ENCODE data around the gene EPN1. TPM values are rescaled to one million over a fixed set of nuclear protein-coding genes. Genes with fewer than 3 reads are reported as not detected.
"Not testable (repeated sequence)": the region's sequence is repeated elsewhere in the genome, so short reads cannot be mapped to it uniquely, and the experiment has no call there.

Gene EPN1
- total RNA-seq, 1 donor from 2014 or later, result 155 TPM

- no peak for DNase-seq (ENCODE audit: low read depth)
- H3K4me3 ChIP-seq (ENCODE audit: low read depth, low read length), result no peak overlapping the region
- no peaks in the 10 kb centered on the region for H3K36me3 ChIP-seq (ENCODE audit: control insufficient read depth, insufficient read depth, low read length)
- TF ChIP-seq CTCF (IDR thresholded peaks at IDR 0.05; ENCODE audit: insufficient read depth, low read length, poor library complexity, severe bottlenecking), result no peak
- no peaks in the 10 kb centered on the region for H3K27me3 ChIP-seq (ENCODE audit: control insufficient read depth, insufficient read depth, low read length)
Observed at GRCh38 chr19:55717251-55717650, 42.2 kb downstream of the EPN1 start.

- H3K36me3 ChIP-seq (ENCODE audit: control insufficient read depth, insufficient read depth, low read length); H3K27me3 ChIP-seq (ENCODE audit: control insufficient read depth, insufficient read depth, low read length); H3K4me3 ChIP-seq (ENCODE audit: low read depth, low read length); DNase-seq (ENCODE audit: low read depth): not testable (repeated sequence)
Observed at GRCh38 chr19:55717879-55718711, 43.1 kb downstream of the EPN1 start.

- TF ChIP-seq CTCF (IDR thresholded peaks at IDR 0.05; ENCODE audit: insufficient read depth, low read length, poor library complexity, severe bottlenecking), result no peak
- DNase-seq (ENCODE audit: low read depth), result no peak
- Histone ChIP-seq H3K36me3 (ENCODE audit: control insufficient read depth, insufficient read depth, low read length) (no peaks in the 10 kb centered on the region), H3K4me3 (ENCODE audit: low read depth, low read length) (no peak overlapping the region), H3K27me3 (ENCODE audit: control insufficient read depth, insufficient read depth, low read length) (no peaks in the 10 kb centered on the region)
Observed at GRCh38 chr19:55720214-55720746, 45.3 kb downstream of the EPN1 start.

GRCh38 chr19:55720801-55721200, 45.8 kb downstream of the EPN1 start:
- Histone ChIP-seq H3K36me3 (ENCODE audit: control insufficient read depth, insufficient read depth, low read length) (no peaks in the 10 kb centered on the region), H3K4me3 (ENCODE audit: low read depth, low read length) (no peak overlapping the region), H3K27me3 (ENCODE audit: control insufficient read depth, insufficient read depth, low read length) (no peaks in the 10 kb centered on the region)
- no peak for DNase-seq (ENCODE audit: low read depth)
- TF ChIP-seq CTCF (IDR thresholded peaks at IDR 0.05; ENCODE audit: insufficient read depth, low read length, poor library complexity, severe bottlenecking), result no peak

GRCh38 chr19:55723491-55723890, 48.5 kb downstream of the EPN1 start:
- H3K36me3 ChIP-seq (ENCODE audit: control insufficient read depth, insufficient read depth, low read length), result no peaks in the 10 kb centered on the region
- no peak for DNase-seq (ENCODE audit: low read depth)
- no peak for TF ChIP-seq CTCF (IDR thresholded peaks at IDR 0.05; ENCODE audit: insufficient read depth, low read length, poor library complexity, severe bottlenecking)
- no peaks in the 10 kb centered on the region for H3K27me3 ChIP-seq (ENCODE audit: control insufficient read depth, insufficient read depth, low read length)
- no peak overlapping the region for H3K4me3 ChIP-seq (ENCODE audit: low read depth, low read length)

- not testable (repeated sequence) for H3K36me3 ChIP-seq (ENCODE audit: control insufficient read depth, insufficient read depth, low read length); H3K27me3 ChIP-seq (ENCODE audit: control insufficient read depth, insufficient read depth, low read length); DNase-seq (ENCODE audit: low read depth)
Observed at GRCh38 chr19:55730378-55730777, 55.4 kb downstream of the EPN1 start.

GRCh38 chr19:55738302-55738701, 63.3 kb downstream of the EPN1 start, which contains the start of gene NLRP9:
Gene NLRP9 (minus strand): TSS chr19:55738402. CDS start chr19:55738374, 28 bp downstream.
- Histone ChIP-seq H3K27me3 (ENCODE audit: control insufficient read depth, insufficient read depth, low read length) (no peaks in the 10 kb centered on the region), H3K4me3 (ENCODE audit: low read depth, low read length) (no peak within 1 kb of the TSS), H3K36me3 (ENCODE audit: control insufficient read depth, insufficient read depth, low read length) (no peaks in the 10 kb centered on the region)
- no peak for DNase-seq (ENCODE audit: low read depth)
- no peak for TF ChIP-seq CTCF (IDR thresholded peaks at IDR 0.05; ENCODE audit: insufficient read depth, low read length, poor library complexity, severe bottlenecking)

More at GRCh38 chr19:55730378-55730777, 55.4 kb downstream of the EPN1 start:
- not testable (repeated sequence) for H3K4me3 ChIP-seq (ENCODE audit: low read depth, low read length)
